Measurements from ENCODE around the gene BTBD1. TPM values are rescaled to one million over a fixed set of nuclear protein-coding genes. Genes with fewer than 3 reads are reported as not detected.
"Not testable (repeated sequence)": the region's sequence is repeated elsewhere in the genome, so short reads cannot be mapped to it uniquely, and the experiment has no call there.

Gene BTBD1
- total and polyA plus RNA-seq, 2 experiments from 2014 or later = 43.8 to 91.0 TPM

GRCh38 chr15:83077491-83078230, 10.6 kb upstream of the BTBD1 start:
- Histone ChIP-seq H3K27ac (no peak overlapping the region), H3K27me3 (peaks cover 33% of the 10 kb centered on the region), H3K4me3 (no peak overlapping the region), H3K36me3 (replicated peaks; ENCODE audit: insufficient read depth, low read depth) (no peaks in the 10 kb centered on the region), H3K79me2 (no peaks in the 10 kb centered on the region), H3K9me2 (replicated peaks; ENCODE audit: insufficient read depth) (no peaks in the 10 kb centered on the region), H3K9me3 (ENCODE audit: low read depth) (peaks cover 5% of the 10 kb centered on the region), H3K4me1 (ENCODE audit: insufficient read depth) (no peaks in the 10 kb centered on the region), H2AFZ (no peak overlapping the region), H4K20me1 (ENCODE audit: insufficient read depth, poor library complexity, severe bottlenecking) (no peaks in the 10 kb centered on the region), H3K4me2 (no peak overlapping the region)
- DNase-seq (ENCODE audit: low spot score) = no peak
- 83% methylated on average over 5 of the region's 5 CpGs for WGBS (ENCODE audit: low lambda C conversion rate, missing lambda C conversion rate)
- TF ChIP-seq EZH2phosphoT487 (IDR thresholded peaks at IDR 0.05; ENCODE audit: low read depth, severe bottlenecking, unreplicated experiment) (no peak), EZH2 (IDR thresholded peaks at IDR 0.05; ENCODE audit: borderline replicate concordance) (no peak)
- TF ChIP-seq, protein P1, sequence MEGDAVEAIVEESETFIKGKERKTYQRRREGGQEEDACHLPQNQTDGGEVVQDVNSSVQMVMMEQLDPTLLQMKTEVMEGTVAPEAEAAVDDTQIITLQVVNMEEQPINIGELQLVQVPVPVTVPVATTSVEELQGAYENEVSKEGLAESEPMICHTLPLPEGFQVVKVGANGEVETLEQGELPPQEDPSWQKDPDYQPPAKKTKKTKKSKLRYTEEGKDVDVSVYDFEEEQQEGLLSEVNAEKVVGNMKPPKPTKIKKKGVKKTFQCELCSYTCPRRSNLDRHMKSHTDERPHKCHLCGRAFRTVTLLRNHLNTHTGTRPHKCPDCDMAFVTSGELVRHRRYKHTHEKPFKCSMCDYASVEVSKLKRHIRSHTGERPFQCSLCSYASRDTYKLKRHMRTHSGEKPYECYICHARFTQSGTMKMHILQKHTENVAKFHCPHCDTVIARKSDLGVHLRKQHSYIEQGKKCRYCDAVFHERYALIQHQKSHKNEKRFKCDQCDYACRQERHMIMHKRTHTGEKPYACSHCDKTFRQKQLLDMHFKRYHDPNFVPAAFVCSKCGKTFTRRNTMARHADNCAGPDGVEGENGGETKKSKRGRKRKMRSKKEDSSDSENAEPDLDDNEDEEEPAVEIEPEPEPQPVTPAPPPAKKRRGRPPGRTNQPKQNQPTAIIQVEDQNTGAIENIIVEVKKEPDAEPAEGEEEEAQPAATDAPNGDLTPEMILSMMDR (IDR thresholded peaks at IDR 0.05; ENCODE audit: poor library complexity) = no peak

GRCh38 chr15:83069211-83069642, 2.2 kb upstream of the BTBD1 start:
- not testable (repeated sequence) for H3K9me2 ChIP-seq (replicated peaks; ENCODE audit: insufficient read depth); H3K4me2 ChIP-seq; DNase-seq (ENCODE audit: low spot score); H3K9me3 ChIP-seq (ENCODE audit: low read depth); H3K4me3 ChIP-seq; H3K36me3 ChIP-seq (replicated peaks; ENCODE audit: insufficient read depth, low read depth); H3K27me3 ChIP-seq; H3K4me1 ChIP-seq (ENCODE audit: insufficient read depth); H2AFZ ChIP-seq; H3K27ac ChIP-seq
- 75% methylated on average over 4 of the region's 6 CpGs for WGBS (ENCODE audit: low lambda C conversion rate, missing lambda C conversion rate)
- H3K79me2 ChIP-seq = peaks cover 24% of the 10 kb centered on the region
- peaks cover 18% of the 10 kb centered on the region for H4K20me1 ChIP-seq (ENCODE audit: insufficient read depth, poor library complexity, severe bottlenecking)

DNA sequence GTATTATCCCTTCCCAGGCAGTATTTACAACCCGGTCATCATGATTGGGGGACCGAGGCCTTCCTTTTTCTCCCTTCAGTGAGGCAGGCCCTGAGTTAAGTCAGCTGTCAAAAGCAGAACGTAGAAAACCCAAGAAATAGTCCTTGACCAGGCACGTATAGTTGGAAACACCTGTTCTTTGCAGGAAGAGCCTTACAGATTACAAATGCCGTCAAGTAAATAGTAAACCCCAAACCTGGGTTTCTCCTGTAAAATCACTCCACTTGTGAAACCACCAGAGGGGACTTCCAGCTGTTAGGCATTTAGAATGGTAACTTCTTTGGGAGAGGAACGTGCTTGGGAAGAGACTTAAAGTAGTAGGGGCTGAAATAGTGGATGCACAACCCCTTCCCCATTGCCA, 1.0 kb upstream of the BTBD1 start:
- peak overlapping the region; percentile 86 for H2AFZ ChIP-seq
- H4K20me1 ChIP-seq (ENCODE audit: insufficient read depth, poor library complexity, severe bottlenecking) = peaks cover 29% of the 10 kb centered on the region
- H3K9me3 ChIP-seq (ENCODE audit: low read depth) = no peaks in the 10 kb centered on the region
- peaks cover 17% of the 10 kb centered on the region for H3K4me1 ChIP-seq (ENCODE audit: insufficient read depth)
- peak overlapping the region; percentile 99 for H3K27ac ChIP-seq
- H3K4me3 ChIP-seq = no peak overlapping the region
- H3K4me2 ChIP-seq = no peak overlapping the region
- no peaks in the 10 kb centered on the region for H3K9me2 ChIP-seq (replicated peaks; ENCODE audit: insufficient read depth)
- no peak for TF ChIP-seq EZH2 (IDR thresholded peaks at IDR 0.05; ENCODE audit: borderline replicate concordance)
- TF ChIP-seq, protein P1 (IDR thresholded peaks at IDR 0.05; ENCODE audit: poor library complexity) = no peak
- no peak for TF ChIP-seq EZH2phosphoT487 (IDR thresholded peaks at IDR 0.05; ENCODE audit: low read depth, severe bottlenecking, unreplicated experiment)
- no peaks in the 10 kb centered on the region for H3K36me3 ChIP-seq (replicated peaks; ENCODE audit: insufficient read depth, low read depth)
- H3K27me3 ChIP-seq = no peaks in the 10 kb centered on the region
- H3K79me2 ChIP-seq = peaks cover 36% of the 10 kb centered on the region
- DNase-seq (ENCODE audit: low spot score) = no peak
- 95% methylated on average over 6 of the region's 6 CpGs for WGBS (ENCODE audit: low lambda C conversion rate, missing lambda C conversion rate)

- H4K20me1 ChIP-seq (ENCODE audit: insufficient read depth, poor library complexity, severe bottlenecking) = peaks cover 33% of the 10 kb centered on the region
- no peaks in the 10 kb centered on the region for H3K27me3 ChIP-seq
- peak overlapping the region; percentile 92 for H3K4me2 ChIP-seq
- H2AFZ ChIP-seq = peak overlapping the region; percentile 86
- peak overlapping the region; percentile 19 for H3K4me3 ChIP-seq
- H3K36me3 ChIP-seq (replicated peaks; ENCODE audit: insufficient read depth, low read depth) = no peaks in the 10 kb centered on the region
- TF ChIP-seq EZH2 (IDR thresholded peaks at IDR 0.05; ENCODE audit: borderline replicate concordance) (no peak), EZH2phosphoT487 (IDR thresholded peaks at IDR 0.05; ENCODE audit: low read depth, severe bottlenecking, unreplicated experiment) (no peak)
- TF ChIP-seq, protein P1 (IDR thresholded peaks at IDR 0.05; ENCODE audit: poor library complexity) = no peak
- no peaks in the 10 kb centered on the region for H3K9me2 ChIP-seq (replicated peaks; ENCODE audit: insufficient read depth)
- H3K4me1 ChIP-seq (ENCODE audit: insufficient read depth) = peaks cover 22% of the 10 kb centered on the region
- no peak for DNase-seq (ENCODE audit: low spot score)
- peak overlapping the region; percentile 99 for H3K27ac ChIP-seq
- peaks cover 41% of the 10 kb centered on the region for H3K79me2 ChIP-seq
- 76% methylated on average over 12 of the region's 12 CpGs for WGBS (ENCODE audit: low lambda C conversion rate, missing lambda C conversion rate)
- H3K9me3 ChIP-seq (ENCODE audit: low read depth) = no peaks in the 10 kb centered on the region
Observed at GRCh38 chr15:83067638-83067962, 548 bp upstream of the BTBD1 start.

All from hepatocyte (in vitro differentiated cells).